Stimulated activated CD4-positive, alpha-beta T cell treated with anti-CD3 and anti-CD28 coated beads, Interleukin-15, amount 100 ng/mL, for 24 hours (primary cell): ENCODE measurements around the gene UCKL1.
"Not testable (repeated sequence)": the region's sequence is repeated elsewhere in the genome, so short reads cannot be mapped to it uniquely, and the experiment has no call there.

ENCODE experiments used
- DNase-seq: peaks from one replicate; pipeline ENCODE4 v3.0.0-alpha.2; 2020

Gene UCKL1

GRCh38 chr20:63917811-63918210 is 38.4 kb downstream of the UCKL1 start:
- DNase-seq: peak; percentile 29

GRCh38 chr20:63916371-63916939 is 39.8 kb downstream of the UCKL1 start:
- not testable (repeated sequence) for DNase-seq

- DNase-seq: no peak
Observed at GRCh38 chr20:63915471-63915870, 40.7 kb downstream of the UCKL1 start.

GRCh38 chr20:63913768-63914167 is 42.4 kb downstream of the UCKL1 start:
- DNase-seq: no peak

GRCh38 chr20:63911176-63911575 is 45.0 kb downstream of the UCKL1 start:
- no peak for DNase-seq

GRCh38 chr20:63908008-63908682 is 48.1 kb downstream of the UCKL1 start:
- no peak for DNase-seq

- DNase-seq: no peak
Observed at GRCh38 chr20:63903796-63904561, 52.2 kb downstream of the UCKL1 start.

GRCh38 chr20:63900413-63900812 is 55.8 kb downstream of the UCKL1 start:
- DNase-seq: no peak

- DNase-seq: no peak
Observed at GRCh38 chr20:63898882-63899558, 57.2 kb downstream of the UCKL1 start.

- no peak for DNase-seq
Observed at GRCh38 chr20:63897978-63898561, 58.1 kb downstream of the UCKL1 start.

GRCh38 chr20:63896264-63897105 is 59.7 kb downstream of the UCKL1 start:
- peak; percentile 46 for DNase-seq

GRCh38 chr20:63895952-63896263 is 60.3 kb downstream of the UCKL1 start:
- no peak for DNase-seq

- DNase-seq: no peak
Observed at GRCh38 chr20:63895202-63895951, 60.8 kb downstream of the UCKL1 start.

- DNase-seq: peak; percentile 96
Observed at GRCh38 chr20:63894358-63895201, 61.6 kb downstream of the UCKL1 start, which contains the start of gene DNAJC5. TSS of gene DNAJC5 (plus strand) at chr20:63895126. CDS start at chr20:63928346, 33,220 bp downstream.

GRCh38 chr20:63893999-63894357 is 62.2 kb downstream of the UCKL1 start:
- DNase-seq: no peak

- no peak for DNase-seq
Observed at GRCh38 chr20:63892402-63892801, 63.8 kb downstream of the UCKL1 start.

GRCh38 chr20:63891061-63892002 is 64.9 kb downstream of the UCKL1 start:
- DNase-seq: no peak

GRCh38 chr20:63890616-63891015 is 65.6 kb downstream of the UCKL1 start:
- no peak for DNase-seq

GRCh38 chr20:63890201-63890576 is 66.0 kb downstream of the UCKL1 start:
- no peak for DNase-seq
